Ureter (tissue), 1 donor: Measurements from ENCODE around the gene OPN1SW. TPM values are rescaled to one million over a fixed set of nuclear protein-coding genes. Genes with fewer than 3 reads are reported as not detected.

Experiments
- DNase-seq: peaks from one replicate; pipeline ENCODE4 v3.0.0-alpha.2; 2020; ENCODE audit warnings: low spot score
- total RNA-seq: library from RNA; stranded (reverse); gene quantifications from one replicate; pipeline ENCODE4 v1.2.4, GENCODE V29; 2023
- donor health status: DM: yes; HTN: yes; CAD: no.

Gene OPN1SW, protein sequence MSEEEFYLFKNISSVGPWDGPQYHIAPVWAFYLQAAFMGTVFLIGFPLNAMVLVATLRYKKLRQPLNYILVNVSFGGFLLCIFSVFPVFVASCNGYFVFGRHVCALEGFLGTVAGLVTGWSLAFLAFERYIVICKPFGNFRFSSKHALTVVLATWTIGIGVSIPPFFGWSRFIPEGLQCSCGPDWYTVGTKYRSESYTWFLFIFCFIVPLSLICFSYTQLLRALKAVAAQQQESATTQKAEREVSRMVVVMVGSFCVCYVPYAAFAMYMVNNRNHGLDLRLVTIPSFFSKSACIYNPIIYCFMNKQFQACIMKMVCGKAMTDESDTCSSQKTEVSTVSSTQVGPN
- not detected for total RNA-seq

DNA sequence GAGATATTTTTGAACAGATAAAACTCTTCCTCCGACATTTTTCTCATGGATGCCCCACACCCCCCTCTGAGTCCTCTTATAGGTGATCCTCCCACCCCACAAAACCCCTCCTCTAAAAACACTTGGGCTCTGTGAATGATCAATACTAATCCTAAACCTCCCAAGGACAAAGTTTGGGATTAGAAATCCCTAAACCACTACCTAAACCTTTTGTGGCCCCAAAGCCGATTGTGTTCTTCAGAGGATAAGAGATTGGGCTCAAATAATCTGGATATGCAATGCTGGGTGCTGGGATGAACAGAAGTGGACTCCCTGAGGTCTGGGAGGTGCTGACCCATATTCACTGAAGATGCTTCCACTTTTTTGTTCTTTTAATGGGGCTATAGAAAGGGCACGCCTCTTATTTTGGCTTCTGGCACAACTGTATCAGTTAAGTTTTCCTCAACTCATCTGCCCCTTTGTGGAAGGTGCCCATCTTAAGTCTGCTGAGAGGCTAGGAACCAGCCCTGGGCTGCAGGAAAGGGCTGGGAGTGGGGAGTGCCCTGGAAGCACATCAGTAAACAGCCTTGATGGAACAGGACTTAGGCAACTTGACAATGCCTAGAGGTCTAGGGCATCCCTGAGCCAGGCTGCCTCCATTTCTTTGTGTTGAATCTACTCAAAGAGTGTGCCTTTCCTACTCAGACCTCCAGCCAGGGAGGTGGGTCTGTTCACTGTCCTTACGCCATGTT lies at the start of gene OPN1SW:
OPN1SW (minus strand) TSS at position 51 of the 731 bp plus-strand sequence; CDS start at position 38, 13 bp downstream.
- DNase-seq, result no peak

DNA sequence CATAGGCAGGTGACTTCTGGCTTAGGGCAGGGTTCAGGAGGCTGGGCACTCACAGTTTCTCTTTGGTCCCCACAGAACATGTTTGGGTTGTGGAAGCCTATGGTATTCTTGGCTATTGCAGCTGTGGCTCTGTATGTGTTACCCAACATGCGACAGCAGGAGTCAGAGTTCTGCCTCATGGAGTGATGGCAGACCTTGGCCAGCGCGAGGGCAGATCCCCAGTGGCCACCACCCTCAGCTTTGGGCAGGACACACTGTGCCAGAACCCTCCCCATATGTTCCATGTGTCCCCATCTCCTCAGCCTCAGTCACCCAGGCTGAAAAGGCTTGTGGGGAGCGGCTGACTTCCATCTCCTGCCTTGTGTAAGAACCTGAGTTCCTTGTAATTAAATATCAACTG lies 46.1 kb upstream of the OPN1SW start:
- no peak for DNase-seq

DNA sequence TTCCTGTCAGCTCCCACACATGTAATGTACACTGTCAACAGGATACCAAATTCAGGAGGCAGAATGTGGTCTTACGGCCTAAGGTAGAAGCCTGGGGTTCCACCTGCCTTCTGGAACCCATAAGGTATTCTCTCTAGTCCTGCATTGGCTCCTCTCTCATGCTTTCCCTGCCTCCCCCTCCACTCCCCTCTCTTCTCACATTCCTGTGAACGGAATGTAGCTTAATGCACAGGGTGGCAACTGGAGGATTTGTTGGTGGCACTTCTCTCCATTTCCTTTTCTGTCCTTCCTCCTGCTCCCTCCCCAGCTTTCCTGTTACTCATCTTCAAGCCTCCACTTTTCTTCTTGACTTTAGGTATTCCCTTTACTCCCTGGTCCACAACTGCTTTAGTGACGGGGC lies 43.1 kb upstream of the OPN1SW start:
- DNase-seq, result no peak

DNA sequence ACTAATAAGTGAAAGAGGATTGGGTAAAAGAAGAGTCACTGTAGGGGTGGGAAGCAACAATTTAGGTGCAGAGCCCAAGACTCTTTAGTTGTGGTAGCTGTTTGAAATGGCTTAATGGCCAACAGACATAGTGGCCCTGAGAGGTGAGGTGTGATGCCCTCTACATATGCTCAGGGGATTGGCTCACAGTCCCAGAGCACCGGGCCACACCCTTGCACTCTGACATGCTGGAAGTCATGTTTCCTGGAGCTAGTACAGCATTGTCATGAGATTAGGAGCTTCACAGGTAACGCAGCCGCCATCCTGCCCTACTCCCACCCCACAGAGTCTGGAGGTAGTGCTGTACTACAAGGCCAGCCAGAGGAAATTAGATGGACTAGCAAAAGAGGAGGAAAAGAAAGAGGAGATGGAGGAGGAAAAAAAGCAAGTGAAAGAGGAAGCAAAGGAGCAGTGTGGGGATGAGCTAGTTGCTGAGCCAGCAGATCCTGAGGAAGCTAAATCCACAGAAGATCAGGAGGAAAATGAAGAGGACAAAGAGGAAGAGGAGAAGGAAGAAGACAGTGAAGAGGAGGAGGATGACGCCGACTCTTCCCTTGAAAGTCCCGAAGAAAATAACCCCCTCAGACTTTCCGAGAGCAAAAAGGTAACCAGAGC lies 39.8 kb upstream of the OPN1SW start:
- DNase-seq, result no peak

DNA sequence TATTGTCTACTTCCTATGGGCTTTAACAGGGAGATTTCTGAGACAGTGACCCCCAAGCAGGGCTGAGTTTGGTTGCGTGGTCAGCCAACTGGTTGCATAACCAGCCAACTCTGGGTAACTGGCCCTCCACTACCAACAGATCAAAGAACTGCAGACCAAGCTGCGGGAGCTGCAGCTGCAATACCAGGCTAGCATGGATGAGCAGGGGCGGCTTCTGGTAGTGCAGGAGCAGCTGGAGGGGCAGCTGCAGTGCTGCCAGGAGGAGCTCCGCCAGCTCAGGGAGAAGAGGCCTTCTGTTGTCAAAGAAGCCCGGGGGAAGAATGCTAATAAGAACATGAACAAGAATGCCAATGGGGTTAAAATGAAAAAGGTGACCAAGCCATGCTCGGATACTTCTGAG lies 38.9 kb upstream of the OPN1SW start:
- no peak for DNase-seq

DNA sequence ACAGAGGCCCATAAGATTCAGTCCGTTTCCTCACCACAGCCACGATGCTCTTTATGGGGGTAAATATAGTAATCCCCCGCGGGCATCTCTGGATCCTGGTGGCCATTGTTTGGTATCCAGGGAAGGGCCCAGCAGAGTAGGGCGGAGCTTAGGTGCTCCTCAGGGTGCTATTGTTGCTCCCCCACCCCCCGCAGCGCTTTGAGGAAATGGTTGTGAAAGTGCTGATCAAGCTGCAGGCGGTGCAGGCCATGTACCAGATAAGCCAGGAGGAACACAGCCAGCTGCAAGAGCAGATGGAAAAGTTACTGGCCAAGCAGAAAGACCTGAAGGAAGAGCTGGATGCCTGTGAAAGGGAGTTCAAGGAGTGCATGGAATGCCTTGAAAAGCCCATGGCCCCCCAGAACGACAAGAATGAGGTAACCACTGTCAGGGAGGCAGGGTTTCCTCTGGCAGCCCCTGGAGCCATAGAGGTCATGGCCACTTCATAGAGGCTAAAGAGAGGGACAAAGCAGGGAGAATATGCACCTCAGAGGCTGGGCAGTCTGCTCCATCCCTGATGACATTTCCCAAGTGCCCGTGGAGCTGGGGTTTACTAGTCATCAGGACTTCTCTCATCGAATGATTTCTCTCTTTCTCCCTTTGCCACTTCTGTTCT lies 37.0 kb upstream of the OPN1SW start:
- DNase-seq, result no peak

DNA sequence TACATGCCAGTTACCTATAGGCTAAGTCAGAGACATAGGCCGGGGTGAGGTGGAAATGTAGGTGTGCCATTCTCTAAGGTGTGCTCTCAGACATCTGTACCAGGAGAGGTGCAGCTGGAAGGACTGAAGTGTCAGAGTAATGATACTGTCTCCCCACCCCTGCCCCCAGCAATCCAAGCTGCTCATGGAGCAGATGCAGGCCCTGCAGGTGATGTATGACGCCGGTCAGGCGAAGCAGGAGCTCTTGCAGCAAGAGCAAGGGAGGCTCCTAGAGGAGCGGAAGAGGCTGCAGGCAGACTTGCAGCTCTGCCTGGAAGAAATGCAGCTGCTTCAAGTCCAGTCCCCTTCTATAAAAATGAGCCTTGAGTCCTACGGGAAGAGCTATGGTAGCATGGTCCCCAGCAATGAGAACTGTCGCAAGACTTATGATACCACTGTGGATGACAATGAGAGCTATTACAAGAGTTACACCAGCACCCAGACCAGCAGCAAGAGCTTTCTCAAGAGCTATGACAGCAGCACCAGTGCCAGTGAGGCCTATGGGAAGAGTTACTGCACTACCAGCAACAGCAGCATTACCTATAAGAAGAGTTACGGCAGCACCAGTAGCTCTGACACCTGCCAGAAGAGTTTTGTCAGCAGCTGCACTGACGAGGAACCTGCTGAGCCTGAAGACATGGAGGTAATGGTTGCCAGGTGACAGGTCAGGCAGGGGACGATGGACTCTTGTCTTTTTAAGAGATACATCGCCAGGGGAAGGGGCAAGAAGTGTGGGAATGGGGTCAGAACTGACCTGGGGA lies 36.2 kb upstream of the OPN1SW start:
- DNase-seq, result no peak

DNA sequence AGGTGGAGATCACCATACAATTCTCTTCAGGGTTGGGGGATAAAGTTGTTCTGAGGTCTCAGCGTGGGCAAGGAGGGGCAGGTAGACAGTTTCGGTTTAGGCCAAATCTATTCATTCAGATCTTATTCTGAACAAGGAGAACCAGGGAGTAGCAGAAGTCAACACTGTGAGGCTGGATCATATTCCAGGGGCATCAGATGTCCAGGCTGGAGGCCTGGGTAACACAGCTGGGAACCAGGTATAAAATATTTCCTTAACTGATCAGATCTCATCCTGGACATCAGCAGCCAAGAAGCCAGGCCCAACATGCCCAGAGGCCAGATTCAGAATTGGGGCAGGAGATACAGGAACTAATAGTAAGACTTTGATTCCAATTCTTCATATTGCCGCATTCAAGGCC lies 35.4 kb upstream of the OPN1SW start:
- no peak for DNase-seq

DNA sequence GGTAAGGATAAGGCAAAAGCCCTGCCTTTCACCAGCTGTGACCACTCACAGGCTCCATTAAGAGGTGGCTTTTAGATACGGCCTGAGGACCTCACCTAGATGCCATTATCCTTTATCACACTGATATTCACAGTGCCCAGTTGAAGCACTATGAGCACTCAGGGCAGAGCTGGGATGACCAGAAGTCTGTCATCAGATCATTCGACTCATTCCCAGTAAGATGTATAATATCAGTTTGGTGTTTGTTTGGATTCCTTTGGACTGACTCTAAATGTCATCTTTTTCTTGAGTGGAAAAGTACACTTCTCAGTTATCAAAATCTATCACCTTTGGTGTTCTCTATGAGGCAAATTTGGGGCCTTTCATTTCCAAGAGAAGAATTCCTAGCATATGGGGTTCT lies 34.9 kb upstream of the OPN1SW start:
- DNase-seq, result no peak

DNA sequence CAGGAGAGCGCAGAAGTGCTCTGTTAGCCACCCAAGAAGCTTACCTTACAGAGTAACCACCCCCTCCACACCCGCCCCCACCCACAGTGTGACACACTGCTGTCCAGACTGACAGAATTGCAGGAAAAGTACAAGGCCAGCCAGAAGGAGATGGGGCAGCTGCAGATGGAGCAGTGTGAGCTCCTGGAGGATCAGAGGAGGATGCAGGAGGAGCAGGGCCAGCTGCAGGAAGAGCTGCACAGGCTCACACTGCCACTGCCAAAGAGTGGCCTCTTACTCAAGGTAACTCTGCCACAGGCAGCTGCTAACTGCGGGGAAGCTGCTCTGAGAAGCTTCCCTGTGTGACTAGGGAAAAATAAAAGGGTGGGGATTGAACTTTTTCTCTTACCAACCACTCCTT lies 33.8 kb upstream of the OPN1SW start:
- no peak for DNase-seq

DNA sequence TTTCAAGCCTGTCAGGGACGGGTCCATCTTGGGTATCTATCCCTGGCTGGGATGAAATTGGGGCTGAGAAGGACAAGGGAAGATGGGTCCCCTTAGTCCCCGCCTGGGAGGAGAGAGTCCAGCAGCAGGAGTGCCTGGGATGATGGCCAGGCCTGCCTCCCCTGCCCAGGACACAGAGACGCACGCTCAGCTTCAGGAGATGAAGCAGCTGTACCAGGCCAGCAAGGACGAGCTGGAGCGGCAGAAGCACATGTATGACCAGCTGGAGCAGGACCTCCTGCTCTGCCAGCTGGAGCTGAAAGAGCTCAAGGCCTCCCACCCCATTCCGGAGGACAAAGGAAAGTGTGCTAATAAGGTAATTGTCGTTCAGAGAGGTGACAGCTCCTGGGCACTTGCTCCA lies 31.6 kb upstream of the OPN1SW start:
- no peak for DNase-seq

DNA sequence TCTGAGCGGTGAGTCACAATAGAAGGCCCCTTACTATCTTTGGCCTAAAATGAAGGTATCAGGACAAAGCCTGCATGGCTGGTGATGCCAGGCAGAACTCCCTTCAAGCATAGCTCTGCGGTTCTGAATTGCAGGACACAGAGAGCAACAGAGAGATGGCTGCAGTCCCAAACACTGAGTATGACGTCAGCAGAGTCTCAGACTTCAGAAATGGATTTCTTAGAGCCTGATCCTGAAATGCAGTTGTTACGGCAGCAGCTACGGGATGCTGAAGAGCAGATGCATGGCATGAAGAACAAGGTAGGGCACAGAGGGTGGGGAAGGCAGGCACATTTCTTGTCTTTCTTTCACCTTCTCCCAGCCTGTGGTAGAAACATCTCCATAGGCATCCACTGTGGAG lies 29.6 kb upstream of the OPN1SW start:
- DNase-seq, result no peak

DNA sequence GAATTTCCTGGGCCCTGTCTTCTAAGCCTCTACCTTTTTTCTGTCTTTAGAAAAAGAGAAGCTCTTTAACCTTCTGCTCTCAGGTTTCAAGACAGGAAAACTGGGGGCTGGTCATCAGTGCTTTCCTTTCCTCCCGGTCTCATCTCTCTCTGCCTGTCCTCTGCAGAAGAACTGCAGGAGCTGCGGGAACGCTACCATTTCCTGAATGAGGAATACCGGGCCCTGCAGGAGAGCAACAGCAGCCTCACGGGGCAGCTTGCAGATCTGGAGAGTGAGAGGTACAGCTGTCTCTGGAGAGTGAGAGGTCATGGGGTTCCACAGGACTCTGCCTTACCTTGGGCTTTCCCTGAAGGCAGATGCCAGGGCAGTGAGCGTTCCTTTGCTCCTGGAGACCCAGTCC lies 28.9 kb upstream of the OPN1SW start:
- no peak for DNase-seq

DNA sequence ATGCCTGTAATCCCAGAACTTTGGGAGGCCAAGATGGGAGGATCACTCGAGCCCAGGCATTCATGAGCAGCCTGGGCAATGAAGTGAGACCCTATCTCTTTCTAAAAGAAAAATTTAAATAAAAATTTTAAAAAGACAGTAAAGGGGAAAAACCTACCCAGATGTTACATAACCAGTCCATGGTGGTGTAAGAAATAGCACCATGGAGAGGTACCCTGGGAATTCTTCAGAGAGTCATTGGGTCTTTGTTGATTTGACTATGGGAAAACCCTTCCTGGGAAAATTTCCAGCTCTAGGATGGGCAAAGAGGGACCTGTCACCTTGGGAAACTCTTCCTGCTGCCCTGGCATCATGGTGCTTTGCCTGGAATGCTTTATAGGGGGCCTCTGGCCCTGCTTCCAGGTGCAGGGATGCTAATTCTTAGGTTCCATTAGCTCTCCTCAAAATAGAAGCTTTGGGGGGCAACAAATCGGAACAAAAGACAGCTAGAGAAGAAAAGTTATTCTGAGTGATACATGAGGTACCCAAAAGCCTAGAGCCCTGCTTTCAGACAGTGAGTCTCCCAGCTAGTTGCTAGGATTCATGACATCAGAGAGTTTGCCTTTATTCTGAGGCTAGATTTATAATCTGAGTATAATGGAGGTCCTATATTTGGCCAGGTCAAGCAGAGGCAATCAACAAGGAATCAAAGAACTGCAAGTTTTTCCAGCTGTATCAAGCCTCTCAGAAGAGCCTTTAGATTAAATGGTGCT lies 26.2 kb upstream of the OPN1SW start:
- no peak for DNase-seq

DNA sequence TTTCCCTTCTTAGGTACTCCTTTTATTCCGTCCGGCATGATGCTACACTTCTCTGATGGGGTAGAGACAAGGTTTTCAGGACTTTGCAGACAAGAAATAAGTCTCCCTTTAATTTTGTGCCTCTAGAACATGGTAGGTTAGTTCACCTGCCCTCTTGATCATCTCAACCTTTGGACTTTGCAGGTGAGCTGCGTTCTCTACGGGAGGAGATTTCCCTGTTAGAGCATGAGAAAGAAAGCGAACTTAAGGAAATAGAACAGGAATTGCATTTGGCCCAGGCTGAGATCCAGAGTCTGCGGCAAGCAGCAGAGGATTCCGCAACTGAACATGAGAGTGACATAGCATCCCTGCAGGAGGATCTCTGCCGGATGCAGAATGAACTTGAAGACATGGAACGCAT lies 25.4 kb upstream of the OPN1SW start:
- DNase-seq, result no peak

DNA sequence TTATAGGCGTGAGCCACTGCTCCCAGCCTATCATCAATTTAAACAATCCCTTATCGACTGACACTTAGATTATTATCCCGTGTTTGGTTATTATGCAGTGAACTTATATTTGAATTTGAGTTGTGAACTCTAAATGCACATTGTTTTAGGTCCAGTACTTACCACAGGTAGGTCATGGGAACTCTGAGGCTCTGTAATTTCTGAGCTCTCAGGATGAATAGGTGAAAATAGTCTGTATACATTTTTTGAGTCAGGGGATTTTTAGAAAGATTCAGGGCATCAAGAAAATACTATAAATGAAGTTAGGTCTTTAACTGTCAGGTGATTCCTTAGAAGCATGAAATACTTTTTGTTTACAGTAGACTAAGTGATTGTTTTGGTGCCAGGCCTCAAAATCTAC lies 25.0 kb upstream of the OPN1SW start:
- DNase-seq, result no peak

DNA sequence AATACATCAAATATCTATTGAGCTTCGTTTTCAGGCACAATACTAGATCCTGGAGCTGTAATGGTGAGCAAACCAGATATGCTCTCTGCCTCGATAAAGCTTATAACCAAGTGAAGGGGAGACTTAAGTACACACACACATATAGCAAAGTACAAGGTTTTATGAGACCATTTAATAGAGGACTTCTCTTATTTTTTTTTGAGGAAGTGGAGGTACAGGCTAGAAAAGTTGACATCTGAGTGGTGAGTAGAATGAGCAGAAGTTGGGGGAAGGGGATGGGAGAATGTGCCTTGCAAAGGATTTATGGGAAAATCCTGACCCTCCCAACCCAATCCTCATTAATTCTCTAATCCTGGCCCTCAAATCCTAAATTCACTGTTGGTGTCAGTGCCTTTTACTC lies 23.9 kb upstream of the OPN1SW start:
- no peak for DNase-seq

DNA sequence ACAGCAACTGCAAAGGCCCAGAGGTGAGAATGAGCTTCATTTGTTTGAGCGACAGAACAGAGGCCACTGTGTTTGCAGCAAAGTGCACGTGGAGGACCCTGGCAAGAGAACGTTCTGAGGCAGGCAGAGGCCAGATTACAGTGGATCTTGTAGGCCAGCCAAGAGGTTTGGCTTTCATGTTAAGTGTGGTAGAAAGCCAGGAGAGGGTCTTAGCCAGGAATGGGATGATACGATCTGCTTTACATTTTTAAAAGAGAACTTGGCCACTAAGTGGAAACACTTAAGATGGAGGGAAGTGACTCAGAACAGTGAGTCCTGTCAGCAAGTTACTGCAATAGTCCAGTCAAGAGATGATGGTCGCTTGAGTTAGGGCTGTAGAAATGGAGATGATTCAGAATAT lies 20.7 kb upstream of the OPN1SW start:
- DNase-seq, result no peak

DNA sequence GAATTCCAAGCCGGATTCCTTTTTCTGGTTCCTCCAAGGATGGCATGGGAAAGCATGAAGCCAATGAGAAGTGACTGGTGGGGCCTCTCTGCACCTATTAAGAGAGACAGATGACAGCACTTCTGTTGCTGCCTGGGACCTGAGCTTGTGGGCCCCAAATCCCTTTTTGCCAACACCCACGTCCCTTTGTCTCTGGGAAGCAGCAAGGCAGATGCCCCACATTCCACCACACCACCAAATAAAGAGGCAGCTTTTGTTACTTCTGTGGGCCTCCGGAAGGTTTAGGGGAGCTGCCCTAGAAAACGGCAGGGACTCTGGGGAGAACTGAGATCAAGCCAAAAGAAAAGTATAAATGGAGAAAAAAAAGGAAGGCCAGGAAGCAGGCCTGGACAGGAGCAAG lies 19.5 kb upstream of the OPN1SW start:
- DNase-seq, result no peak

DNA sequence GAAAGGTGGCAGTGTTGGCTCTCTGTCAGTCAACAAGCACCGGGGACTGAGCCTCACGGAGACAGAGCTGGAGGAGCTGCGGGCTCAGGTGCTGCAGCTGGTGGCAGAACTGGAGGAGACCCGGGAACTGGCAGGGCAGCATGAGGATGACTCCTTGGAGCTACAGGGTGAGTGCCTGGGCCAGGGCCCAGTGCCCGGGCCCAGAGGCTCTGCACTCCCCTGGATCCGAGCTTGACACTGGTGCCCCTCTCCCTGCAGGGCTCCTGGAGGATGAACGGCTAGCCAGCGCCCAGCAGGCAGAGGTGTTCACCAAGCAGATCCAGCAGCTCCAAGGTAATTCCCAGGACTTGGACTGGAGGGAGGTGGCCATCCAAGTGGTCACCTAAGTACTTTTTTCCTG lies 18.8 kb upstream of the OPN1SW start:
- DNase-seq, result no peak

DNA sequence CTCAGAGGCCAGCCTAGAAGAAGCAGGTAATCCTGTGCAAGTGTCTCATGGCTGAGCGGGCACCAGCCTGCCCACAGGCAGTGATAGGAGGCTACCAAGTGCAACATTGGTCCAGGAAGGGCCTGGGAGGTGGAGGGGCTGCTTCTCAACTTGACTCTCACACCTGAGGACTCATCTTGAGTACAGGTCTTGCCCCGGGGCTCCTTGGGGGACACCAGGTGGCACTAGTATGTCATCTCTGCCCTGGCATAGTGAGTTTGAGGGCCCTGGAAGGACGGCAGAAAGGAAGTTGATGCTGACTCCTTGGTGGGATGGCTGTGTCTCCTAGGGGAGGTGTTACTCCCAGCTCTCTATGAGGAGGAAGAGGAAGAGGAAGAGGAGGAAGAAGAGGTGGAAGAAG lies 18.4 kb upstream of the OPN1SW start:
- no peak for DNase-seq
